HUDEP-2 (cell line): ENCODE measurements around the gene AAMP.
"Not testable (repeated sequence)": the region's sequence is repeated elsewhere in the genome, so short reads cannot be mapped to it uniquely, and the experiment has no call there.

Experiments
- DNase-seq, 76 experiments: peaks; one replicate each; lab custom pipeline; 2025; ENCODE audit not compliant: unreplicated experiment in 76 of 76; lab: John Stamatoyannopoulos, UW

Gene AAMP

DNA sequence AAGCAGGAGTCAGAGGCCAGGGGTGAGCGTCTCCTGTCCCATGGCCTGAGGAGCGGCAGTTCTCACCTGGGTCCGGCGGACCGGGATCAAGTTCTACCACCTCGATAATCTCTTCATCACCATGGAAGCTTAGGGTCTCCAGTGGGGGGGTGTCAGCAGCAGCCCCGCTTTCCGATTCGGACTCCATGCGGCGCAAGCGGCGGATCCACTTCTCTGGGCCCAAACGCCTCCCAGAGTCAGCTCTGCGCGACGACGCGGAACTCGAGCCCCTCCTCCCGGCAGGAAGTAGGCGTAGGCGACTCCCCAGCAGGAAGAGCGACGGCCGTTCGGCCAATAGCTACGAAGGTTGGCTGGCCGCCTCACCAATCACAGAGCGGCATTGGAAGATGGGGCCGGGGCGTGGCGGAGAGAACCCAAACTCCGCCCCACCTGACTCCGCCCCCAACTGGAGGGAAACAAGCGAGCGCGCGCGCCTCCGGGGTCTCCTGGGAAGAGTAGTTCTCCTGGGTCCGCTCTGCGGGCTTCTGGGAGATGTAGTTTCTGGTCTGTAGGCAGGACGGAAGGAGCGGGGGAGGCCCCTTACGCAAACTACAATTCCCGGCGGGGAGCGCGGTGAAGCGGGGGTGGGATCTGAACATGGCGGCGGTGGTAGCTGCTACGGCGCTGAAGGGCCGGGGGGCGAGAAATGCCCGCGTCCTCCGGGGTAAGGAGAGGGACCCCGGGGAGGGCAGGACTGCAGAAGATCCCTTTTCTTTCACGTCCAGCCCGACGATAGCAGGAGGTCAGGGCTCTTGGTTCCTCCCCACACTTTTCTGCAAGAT, at the start of gene AAMP, which contains the start of gene PNKD:
AAMP (minus strand) TSS at position 238 of the 821 bp plus-strand sequence; CDS start at position 187, 51 bp downstream.
PNKD (plus strand) TSS at position 620 of the 821 bp plus-strand sequence; CDS start at position 637, 17 bp downstream.
- DNase-seq, result peak in 75 of 76 experiments; percentile 90 to 100 (median 99)

DNA sequence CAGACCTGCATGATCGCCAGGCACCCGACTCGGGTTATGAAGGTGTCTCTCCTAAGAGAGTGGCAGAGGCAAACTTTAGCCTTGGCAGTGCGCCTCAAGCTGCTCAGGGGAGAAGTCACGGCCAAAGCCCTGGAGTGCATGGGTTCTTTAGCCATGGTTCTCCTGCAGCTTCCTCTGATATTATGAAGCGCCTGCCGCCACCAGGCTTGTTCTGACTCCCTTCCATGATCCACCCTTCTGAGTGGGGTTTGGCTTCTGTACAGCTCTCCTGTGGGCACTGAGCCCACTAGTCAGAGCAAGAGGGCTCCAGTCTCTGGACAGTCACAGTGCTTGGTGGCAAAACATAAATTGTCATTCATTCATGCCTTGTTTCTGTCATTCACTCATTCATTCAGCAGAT, 48.3 kb upstream of the AAMP start:
- no peak for DNase-seq

DNA sequence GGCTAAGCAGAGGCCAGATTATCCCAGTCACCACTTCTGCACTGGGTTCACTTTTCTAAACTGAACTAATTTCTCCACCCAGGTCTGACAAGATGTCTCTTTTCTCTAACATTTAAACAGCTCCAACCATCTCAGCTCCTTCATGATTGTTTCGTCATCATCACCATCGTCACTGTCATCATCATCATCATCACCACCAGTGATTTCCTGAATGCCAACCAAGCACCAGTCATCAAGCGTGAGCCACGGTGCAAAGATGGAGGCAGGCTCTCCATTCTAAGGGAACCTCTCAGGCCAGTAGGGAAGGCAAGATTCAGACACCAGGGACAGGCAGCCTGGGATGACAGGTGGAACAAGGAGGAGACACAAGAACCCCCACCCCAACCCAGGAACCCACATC, 47.9 kb upstream of the AAMP start:
- DNase-seq, result no peak

DNA sequence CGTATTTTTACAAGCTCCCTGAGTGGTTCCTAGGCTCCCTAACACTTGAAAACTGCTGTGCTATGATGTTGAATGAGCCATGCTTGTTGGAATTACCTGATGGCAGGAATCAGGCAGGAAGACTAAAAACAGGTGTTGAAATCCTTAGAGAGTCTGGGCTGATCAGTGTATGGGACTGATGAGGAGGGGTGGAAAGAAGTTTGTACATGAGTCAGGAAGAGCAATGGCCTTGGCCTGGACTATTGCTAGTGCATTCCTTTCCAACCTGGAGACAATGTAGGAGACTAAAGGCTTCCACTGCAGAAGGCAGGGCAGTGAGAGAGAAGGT, 47.3 kb upstream of the AAMP start:
- DNase-seq, result no peak

- DNase-seq, result no peak
Measured at GRCh38 chr2:218315397-218315796, 45.5 kb upstream of the AAMP start.

DNA sequence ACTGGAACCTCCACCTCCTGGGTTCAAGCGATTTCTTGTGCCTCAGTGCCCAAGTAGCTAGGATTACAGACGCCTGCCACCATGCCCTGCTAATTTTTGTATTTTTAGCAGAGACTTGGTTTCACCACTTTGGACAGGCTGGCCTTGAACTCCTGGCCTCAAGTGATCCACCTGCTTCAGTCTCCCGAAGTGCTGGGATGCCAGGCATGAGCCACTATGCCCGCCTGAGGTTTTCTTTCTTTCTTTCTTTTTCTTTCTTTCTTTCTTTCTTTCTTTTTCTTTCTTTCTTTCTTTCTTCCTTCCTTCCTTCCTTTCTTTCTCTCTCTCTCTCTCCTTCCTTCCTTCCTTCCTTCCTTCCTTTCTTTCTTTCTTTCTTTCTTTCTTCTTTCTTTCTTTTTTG, 44.8 kb upstream of the AAMP start:
- not testable (repeated sequence) for DNase-seq

- no peak for DNase-seq
Measured at GRCh38 chr2:218313356-218313755, 43.4 kb upstream of the AAMP start.

DNA sequence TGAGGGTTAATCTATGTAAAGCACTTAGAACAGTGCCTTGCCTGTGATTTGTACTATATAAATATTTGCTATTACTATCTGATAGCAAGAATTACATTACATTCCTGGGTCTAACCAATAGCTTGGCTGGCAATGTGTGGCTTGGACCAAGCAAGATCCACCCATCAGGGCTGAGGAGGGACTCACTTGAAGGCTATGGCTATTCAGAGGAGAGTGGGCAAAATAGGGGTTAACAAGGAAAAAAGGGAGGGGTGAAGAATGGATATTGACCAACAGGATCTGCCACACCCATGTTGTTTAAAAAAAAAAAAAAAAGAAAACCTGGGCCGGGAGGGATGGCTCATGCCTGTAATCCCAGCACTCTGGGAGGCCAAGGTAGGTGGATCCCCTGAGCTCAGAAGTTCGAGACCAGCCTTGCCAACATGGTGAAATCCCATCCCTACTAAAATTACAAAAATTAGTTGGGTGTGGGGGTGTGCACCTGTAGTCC, 42.4 kb upstream of the AAMP start:
- DNase-seq, result no peak

GRCh38 chr2:218311541-218312266, 41.8 kb upstream of the AAMP start:
- DNase-seq, result not testable (repeated sequence)

- no peak for DNase-seq
Measured at GRCh38 chr2:218310853-218311540, 41.1 kb upstream of the AAMP start.

DNA sequence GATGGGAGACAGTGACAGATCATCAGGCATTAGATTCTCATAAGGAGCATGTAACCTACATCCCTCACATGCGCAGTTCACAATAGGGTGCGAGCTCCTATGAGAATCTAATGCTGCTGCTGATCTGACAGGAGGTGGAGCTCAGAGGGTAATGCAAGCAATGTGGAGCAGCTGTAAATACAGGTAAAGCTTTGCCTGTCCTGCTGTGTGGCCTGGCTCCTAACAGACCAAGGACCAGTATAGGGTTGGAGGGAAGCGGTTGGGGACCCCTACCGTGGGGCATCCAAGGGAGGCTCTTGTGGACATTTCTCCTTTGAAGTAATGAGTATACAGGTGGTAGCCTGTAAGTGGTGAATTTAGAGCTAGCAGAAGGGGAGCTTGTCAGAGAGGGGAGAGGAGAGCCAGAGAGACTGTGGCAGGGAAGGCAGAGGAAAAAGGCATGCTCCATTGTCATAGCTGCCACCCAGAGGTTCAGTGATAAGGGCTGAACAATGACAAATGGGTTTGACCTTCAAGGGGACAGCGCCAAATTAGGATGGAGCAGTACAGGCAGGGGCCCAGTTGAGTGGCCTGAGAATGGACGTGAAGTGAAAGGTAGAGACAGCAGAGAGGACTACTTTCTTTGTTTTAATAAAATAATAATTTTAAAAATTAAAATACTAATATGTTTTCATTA, 37.6 kb upstream of the AAMP start:
- DNase-seq, result peak in 2 of 76 experiments; percentile 12 to 24

DNA sequence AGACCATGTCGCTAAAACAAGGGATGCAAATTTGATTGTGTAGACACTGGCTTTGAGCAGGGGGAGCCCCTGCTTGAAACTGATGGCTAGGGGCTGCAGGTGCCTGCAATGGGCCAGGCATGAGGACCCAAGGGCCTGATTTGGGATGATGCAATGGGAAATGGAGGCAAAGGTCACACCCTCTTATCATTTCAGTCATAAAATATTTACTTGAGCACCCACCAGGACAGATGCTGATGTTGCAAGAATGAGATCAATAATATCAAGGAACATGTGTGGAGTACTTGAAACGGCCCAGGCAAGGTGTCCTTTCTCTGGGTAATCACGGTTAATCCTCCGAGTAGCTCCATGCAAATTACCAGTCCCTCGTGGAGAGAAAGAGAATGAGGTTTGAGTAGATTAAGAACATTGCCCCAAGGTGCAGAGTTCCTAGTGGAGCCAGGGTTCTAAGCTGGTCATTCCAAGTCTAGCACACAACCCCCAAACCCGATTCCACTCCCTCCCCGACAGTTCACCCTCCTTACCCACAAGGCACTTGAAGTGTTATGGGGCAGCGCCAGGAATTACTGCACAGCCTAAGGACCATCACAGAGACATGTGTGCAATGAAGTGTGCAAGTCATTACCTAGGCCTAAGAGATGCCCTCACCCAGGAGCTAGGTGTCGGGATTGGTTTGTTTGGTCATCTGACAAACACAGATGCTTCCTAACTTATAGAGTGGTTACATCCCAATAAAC, 36.4 kb upstream of the AAMP start:
- DNase-seq, result no peak

GRCh38 chr2:218305383-218305782, 35.4 kb upstream of the AAMP start:
- no peak for DNase-seq

DNA sequence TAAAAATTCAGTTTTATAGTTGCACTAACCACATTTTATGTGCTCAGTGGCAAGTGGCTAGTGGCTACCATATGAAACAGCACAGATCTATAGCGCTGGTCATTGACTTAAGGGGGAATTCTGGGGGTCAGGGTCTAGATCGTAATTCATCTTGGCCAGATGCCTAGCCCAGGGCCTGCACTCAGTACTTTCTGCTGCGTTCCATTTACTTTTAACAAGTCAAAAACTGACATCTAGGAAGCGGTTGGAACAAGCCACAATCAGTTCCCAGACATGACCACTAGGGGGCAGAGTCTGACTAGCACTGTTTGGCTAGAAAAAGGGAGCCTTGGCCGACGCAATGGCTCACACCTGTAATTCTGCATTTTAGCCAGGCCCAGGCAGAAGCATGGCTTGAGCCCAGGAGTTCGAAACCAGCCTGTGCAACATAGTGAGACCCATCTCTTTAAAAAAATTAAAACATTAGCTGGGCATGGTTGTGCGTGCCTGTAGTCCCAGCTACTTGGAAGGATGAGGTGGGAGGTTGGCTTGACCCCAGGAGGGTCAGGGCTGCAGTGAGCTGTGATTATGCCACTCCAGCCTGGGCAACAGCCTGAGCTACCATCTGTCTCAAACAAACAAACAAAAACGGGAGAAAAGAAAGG, 31.4 kb upstream of the AAMP start:
- peak in 73 of 76 experiments; percentile 26 to 92 (median 77) for DNase-seq

DNA sequence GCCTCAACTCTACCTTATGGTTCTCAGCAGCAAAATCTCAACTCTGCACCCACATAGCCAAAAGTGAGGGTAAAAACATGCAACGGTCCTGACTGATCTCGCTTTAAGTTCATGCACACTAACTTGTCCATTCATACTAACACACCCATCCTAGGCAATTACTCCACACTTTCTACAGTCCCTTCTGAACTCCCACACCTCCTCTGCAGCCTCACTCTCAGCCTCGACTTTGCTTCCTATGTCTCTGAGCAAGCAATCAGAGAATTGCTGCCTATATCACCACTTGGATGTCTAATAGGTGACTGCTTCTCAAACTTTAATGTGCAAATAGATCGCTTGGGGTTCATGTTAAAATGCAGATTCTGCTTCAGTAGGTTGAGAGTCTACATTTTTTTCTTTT, 30.2 kb upstream of the AAMP start:
- DNase-seq, result no peak

- no peak for DNase-seq
Measured at GRCh38 chr2:218298314-218298875, 28.5 kb upstream of the AAMP start.

DNA sequence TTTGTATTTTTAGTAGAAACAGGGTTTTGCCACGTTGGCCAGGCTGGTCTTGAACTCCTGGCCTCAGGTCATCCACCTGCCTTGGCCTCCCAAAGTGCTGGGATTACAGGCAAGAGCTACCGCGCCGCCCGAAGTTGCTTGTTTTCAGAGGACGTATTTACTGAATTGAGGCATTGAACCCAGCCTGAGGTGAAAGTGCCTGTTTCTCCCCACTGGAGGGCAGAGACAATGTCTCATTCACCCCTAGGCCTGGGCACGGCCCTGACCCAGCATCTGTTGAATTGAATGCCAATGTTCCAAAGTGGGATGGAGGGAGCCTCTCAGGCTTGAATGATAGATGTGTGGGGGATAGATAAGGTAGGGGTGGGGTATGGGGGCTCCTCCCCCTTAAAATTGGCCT, 26.9 kb upstream of the AAMP start:
- peak in 16 of 76 experiments; percentile 3 to 40 (median 23) for DNase-seq

DNA sequence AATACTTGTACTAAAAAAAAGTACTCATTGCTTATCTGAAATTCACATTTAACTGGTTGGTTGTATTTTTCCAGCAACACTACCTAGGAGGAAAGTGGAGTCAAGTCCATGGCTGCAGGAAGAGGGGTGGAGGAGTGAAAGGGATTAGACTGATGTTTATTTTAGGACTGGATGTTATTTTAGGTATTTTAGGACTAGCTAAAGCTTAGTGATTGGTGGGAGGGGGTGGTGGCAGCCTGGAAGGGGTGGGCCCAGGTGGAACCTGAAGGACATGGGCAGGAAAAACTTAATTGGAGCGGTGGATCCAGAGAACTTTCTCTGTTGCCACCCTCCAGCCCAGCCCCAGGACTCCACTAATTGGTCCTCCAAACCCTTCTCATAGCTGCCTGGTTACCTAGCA, 26.3 kb upstream of the AAMP start:
- DNase-seq, result no peak

- DNase-seq, result no peak
Measured at GRCh38 chr2:218295029-218295428, 25.1 kb upstream of the AAMP start.
